Activated CD4-positive, alpha-beta T cell treated with anti-CD3 and anti-CD28 coated beads for 4 hours (primary cell): ENCODE results near the gene ANP32D.
"Not testable (repeated sequence)": the region's sequence is repeated elsewhere in the genome, so short reads cannot be mapped to it uniquely, and the experiment has no call there.

Source experiments
- DNase-seq, 2 donors: peaks; one replicate each; pipeline ENCODE4 v3.0.0-alpha.2; 2020

The ANP32D gene

DNA sequence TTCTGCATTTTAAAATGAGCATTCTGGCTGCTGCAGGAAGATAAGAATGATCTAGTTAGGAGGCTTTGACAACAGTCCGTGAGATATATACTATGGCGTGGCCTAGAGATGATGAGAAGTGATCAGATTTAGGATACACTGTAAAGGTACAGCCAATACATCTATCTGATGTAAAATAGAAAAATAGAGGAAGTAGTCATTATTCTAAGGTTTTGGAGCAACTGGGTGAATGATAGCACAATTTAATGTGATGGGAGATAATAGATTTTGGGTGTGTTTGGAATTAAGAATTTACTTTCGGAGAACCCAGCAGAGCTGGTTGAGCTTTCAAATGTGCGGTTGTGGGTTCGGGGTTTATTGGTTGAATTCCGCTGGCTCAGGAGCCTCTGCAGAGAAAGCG is at the start of gene ANP32D:
TSS of gene ANP32D (plus strand) at position 301 of the 400 bp plus-strand sequence. CDS start 106 bp downstream, outside the sequence.
- no peak for DNase-seq

DNA sequence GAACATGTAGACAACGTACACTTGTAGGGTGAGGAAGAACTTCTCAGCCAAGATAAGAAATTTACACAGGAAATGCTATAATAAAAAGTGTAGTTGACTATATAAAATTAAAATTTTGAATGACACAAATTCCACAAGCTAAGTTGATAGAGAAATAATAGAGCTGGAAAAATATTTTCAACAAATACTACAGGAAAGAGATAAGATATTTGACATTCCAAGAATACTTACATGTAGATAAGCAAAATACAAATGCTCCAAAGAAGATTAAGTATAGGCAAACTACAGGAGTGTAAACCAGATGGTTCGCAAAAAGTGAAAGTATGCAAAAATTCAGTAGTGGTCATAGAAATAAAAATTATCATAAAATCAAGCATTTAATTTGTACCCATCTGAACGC is 49.2 kb upstream of the ANP32D start:
- no peak for DNase-seq

- no peak for DNase-seq
Observed at GRCh38 chr12:48424644-48425043, 47.7 kb upstream of the ANP32D start.

DNA sequence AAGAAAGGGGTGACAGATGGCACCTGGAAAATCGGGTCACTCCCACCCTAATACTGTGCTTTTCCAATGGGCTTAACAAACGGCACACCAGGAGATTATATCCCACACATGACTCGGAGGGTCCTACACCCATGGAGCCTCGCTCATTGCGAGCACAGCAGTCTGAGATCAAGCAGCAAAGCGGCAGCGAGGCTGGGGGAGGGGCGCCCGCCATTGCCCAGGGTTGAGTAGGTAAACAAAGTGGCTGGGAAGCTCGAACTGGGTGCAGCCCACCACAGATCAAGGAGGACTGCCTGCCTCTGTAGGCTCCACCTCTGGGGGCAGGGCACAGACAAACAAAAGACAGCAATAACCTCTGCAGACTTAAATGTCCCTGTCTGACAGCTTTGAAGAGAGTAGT is 38.3 kb upstream of the ANP32D start:
- DNase-seq: not testable (repeated sequence)

DNA sequence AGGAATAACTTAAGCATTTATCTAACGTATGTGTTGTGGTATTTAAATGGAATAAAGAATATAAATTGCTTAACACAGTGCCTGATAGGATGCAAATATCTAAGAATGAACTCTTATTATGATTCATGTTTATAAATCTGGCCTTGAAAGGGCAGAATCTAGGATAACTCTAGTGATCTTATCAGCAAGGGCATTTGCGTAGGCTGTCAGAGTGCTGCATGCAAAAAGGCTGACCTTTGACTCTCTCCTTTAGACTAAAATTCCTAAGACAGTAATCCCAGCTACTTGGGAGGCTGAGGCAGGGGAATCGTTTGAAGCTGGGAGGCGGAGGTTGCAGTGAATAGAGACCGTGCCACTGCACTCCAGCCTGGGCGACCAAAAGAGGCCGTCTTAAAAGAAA is 31.3 kb upstream of the ANP32D start:
- no peak for DNase-seq

DNA sequence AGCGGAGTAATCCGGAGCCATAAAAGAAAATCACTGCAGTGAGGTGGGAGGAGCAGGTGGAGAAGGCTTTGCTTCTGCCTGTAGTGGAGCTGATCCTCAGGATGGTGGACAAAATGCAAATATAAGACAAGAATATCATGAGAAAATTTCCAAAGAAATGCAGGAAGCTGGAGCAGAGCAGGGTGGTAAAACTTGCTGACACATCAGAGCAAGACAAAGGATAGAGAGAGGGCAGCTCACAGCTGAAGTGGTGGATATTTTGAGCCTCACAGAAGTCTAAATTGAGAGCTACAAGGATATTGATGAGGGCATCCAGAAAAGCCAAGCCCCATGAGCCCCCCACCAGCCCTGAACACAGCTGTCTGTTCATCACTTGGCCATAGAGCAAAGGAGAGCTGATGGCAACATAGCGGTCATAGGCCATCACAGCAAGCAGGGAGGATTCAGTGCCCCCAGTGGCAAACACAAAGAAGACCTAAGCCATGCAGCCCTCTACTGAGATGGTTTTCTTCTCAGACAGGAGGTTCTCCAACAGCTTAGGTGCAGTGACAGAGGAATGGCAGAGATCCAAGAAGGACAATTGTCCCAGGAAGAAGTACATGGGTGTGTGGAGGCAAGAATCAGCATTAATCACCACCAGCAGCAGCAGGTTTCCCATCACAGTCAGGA is 30.0 kb upstream of the ANP32D start:
- DNase-seq: no peak

- DNase-seq: no peak
Observed at GRCh38 chr12:48445538-48445937, 26.8 kb upstream of the ANP32D start.

GRCh38 chr12:48446161-48446776 is 26.1 kb upstream of the ANP32D start:
- DNase-seq: no peak

GRCh38 chr12:48447755-48448154 is 24.6 kb upstream of the ANP32D start:
- no peak for DNase-seq

- DNase-seq: no peak
Observed at GRCh38 chr12:48451372-48451771, 21.0 kb upstream of the ANP32D start.

DNA sequence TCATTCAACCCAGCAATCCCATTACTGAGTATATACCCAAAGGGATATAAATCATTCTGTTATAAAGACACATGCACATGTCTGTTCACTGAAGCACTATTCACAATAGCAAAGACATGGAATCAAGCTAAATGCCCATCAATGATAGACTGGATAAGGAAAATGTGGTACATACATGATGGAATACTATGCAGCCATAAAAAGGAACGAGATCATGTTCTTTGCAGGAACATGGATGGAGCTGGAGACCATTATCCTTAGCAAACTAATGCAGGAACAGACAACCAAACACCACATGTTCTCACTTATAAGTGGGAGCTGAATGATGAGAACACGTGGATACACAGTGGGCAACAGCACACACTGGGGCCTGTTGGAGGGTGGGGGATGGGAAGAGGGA is 19.4 kb upstream of the ANP32D start:
- DNase-seq: not testable (repeated sequence)

GRCh38 chr12:48454667-48455066 is 17.7 kb upstream of the ANP32D start:
- DNase-seq: no peak

- DNase-seq: no peak
Observed at GRCh38 chr12:48455116-48455515, 17.2 kb upstream of the ANP32D start.

DNA sequence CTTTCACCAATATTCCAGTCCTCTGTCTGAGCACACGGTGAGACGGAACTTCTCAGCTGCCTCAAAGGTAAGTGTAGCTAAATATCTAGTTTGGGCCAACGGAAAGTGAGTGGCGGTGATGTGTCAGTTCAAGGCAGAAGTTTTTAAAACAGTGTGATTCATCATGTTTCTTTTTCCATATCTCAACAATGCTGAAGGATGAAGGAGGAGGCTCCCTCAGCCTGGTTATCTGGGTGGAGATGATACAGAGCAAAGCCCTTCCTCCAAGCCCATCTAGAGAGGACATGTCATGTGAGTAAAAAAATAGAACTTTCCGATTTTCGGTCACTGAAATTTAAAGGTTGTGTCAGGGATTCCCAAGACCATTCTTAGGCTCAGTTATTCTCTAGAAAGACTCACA is 13.1 kb upstream of the ANP32D start:
- no peak for DNase-seq

GRCh38 chr12:48469027-48469426 is 3.3 kb upstream of the ANP32D start:
- DNase-seq: not testable (repeated sequence)

DNA sequence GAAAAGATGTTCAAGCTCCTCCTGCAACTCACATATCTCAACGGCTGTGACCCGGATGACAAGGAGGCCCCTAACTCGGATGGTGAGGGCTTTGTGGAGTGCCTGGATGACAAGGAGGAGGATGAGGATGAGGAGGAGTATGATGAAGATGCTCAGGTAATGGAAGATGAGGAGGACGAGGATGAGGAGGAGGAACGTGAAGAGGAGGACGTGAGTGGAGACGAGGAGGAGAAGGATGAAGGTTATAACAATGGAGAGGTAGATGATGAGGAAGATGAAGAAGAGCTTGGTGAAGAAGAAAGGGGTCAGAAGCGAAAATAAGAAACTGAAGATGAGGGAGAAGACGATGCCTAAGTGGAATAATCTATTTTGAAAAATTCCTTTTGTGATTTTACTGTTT is 702 bp downstream of the ANP32D start:
- DNase-seq: no peak

- DNase-seq: not testable (repeated sequence)
Observed at GRCh38 chr12:48474497-48474896, 2.1 kb downstream of the ANP32D start.

DNA sequence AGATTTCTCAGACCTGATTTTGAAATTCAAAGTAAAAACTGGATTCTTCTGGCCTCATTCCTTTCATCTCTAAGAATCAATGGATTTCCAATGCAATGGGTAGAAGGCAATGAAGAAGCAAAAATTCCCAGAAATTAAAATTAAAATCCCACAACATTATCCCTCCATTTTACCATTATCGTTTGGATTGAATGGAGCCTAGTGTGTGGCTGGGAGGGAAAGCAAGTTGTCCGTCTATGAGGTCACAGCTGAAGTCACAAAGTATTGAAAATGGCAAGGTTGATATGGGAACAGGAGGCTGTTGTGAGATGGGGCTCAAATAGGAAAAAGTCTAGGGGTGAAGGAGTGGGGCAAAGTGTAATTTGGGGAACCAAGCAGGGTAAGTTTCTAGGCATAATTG is 9.8 kb downstream of the ANP32D start, which contains the start of gene C12orf54:
TSS of gene C12orf54 (plus strand) at position 301 of the 400 bp plus-strand sequence. CDS start 799 bp downstream, outside the sequence.
- no peak for DNase-seq

- DNase-seq: no peak
Observed at GRCh38 chr12:48482930-48483329, 10.6 kb downstream of the ANP32D start.

- DNase-seq: no peak
Observed at GRCh38 chr12:48486261-48486660, 13.9 kb downstream of the ANP32D start.

GRCh38 chr12:48486679-48487078 is 14.3 kb downstream of the ANP32D start:
- no peak for DNase-seq

DNA sequence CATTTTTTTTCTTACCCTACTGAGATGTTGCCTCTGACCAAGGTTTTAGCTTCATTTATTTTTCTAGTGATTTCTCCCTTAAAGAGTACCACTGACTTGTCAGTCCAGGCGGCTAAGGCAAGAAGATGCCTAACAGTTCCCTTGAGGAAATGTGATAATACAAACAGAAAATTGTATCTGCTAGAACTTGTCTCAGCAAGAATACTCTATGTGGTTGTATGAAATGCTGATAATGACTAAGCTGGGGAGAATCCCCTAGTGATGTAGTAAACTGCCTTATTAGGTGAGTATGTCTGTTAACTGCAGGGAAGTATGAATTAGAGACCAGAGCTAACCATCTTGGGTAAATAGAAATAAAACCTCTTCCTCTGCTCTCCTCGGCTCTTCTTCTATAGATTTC is 16.7 kb downstream of the ANP32D start:
- DNase-seq: no peak

DNA sequence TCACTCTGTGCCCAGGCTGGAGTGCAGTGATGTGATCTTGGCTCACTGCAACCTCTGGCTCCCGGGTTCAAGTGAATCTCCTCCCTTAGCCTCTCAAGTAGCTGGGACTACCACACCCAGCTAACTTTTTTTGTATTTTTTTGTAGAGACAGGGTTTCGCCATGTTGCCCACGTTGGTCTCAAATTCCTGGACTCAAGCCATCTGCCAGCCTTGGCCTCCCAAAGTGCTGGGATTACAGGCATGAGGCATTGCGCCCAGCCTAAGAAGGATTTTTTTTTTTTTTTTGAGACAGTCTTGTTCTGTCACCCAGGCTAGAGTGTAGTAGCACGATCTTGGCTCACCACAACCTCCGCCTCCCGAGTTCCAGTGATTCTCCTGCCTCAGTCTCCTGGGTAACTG is 17.1 kb downstream of the ANP32D start:
- not testable (repeated sequence) for DNase-seq

GRCh38 chr12:48500281-48500680 is 27.9 kb downstream of the ANP32D start:
- not testable (repeated sequence) for DNase-seq

GRCh38 chr12:48506836-48507235 is 34.5 kb downstream of the ANP32D start:
- DNase-seq: not testable (repeated sequence)
